ENCODE data around the gene UNC5C.

UNC5C gene

DNA sequence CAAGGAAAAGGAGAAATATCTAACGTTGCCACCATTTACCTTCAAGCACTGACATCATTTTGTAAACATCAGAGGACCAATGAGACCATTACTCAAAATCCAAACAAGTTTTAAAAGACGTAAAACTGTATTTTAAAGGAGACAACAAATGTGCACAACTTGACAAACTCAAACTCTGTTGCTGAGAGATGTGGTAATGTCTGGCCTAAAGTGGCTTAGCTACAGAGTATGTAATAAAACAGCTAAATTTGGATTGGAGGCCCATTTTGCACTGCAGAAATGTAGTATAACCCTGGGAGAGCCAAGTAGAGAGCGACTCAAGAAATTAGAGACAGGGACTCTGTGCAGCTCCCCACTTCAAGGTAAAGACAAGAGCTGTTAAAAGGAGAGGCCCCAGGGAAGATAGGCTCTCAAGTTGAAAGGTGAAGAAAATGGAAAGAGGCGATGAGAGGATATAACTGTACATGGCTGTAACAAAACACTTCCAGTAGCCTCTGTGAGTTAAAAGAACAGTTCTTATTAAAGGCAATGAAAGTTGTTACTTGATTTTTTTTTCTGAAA lies 20.3 kb downstream of the UNC5C start (continued):
- TF ChIP-seq, protein P1, sequence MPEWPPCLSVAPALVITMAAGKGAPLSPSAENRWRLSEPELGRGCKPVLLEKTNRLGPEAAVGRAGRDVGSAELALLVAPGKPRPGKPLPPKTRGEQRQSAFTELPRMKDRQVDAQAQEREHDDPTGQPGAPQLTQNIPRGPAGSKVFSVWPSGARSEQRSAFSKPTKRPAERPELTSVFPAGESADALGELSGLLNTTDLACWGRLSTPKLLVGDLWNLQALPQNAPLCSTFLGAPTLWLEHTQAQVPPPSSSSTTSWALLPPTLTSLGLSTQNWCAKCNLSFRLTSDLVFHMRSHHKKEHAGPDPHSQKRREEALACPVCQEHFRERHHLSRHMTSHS (tag by site-specific recombination; IDR thresholded peaks at IDR 0.05) = no peak
- TF ChIP-seq ZNF311 (tag by site-specific recombination; IDR thresholded peaks at IDR 0.05; ENCODE audit: borderline replicate concordance) = no peak
- no peak for TF ChIP-seq MYNN (tag by site-specific recombination; IDR thresholded peaks at IDR 0.05; ENCODE audit: borderline replicate concordance)
- no peak for TF ChIP-seq ZNF175 (tag by site-specific recombination; IDR thresholded peaks at IDR 0.05)
- TF ChIP-seq ZEB2 (tag by site-specific recombination; IDR thresholded peaks at IDR 0.05) = no peak
- TF ChIP-seq ZFP37 (tag by site-specific recombination; IDR thresholded peaks at IDR 0.05) = no peak
- no peak for TF ChIP-seq ZNF132 (tag by site-specific recombination; IDR thresholded peaks at IDR 0.05; ENCODE audit: borderline replicate concordance)
- 0 out of 2 replicates have a peak, but pooled peaks have one; percentile 7 for TF ChIP-seq PRDM1 (tag by site-specific recombination; IDR thresholded peaks at IDR 0.05)
- TF ChIP-seq, protein P2, sequence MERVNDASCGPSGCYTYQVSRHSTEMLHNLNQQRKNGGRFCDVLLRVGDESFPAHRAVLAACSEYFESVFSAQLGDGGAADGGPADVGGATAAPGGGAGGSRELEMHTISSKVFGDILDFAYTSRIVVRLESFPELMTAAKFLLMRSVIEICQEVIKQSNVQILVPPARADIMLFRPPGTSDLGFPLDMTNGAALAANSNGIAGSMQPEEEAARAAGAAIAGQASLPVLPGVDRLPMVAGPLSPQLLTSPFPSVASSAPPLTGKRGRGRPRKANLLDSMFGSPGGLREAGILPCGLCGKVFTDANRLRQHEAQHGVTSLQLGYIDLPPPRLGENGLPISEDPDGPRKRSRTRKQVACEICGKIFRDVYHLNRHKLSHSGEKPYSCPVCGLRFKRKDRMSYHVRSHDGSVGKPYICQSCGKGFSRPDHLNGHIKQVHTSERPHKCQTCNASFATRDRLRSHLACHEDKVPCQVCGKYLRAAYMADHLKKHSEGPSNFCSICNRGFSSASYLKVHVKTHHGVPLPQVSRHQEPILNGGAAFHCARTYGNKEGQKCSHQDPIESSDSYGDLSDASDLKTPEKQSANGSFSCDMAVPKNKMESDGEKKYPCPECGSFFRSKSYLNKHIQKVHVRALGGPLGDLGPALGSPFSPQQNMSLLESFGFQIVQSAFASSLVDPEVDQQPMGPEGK (tag by site-specific recombination; IDR thresholded peaks at IDR 0.05) = no peak
- TF ChIP-seq, protein P3, sequence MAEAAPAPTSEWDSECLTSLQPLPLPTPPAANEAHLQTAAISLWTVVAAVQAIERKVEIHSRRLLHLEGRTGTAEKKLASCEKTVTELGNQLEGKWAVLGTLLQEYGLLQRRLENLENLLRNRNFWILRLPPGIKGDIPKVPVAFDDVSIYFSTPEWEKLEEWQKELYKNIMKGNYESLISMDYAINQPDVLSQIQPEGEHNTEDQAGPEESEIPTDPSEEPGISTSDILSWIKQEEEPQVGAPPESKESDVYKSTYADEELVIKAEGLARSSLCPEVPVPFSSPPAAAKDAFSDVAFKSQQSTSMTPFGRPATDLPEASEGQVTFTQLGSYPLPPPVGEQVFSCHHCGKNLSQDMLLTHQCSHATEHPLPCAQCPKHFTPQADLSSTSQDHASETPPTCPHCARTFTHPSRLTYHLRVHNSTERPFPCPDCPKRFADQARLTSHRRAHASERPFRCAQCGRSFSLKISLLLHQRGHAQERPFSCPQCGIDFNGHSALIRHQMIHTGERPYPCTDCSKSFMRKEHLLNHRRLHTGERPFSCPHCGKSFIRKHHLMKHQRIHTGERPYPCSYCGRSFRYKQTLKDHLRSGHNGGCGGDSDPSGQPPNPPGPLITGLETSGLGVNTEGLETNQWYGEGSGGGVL (tag by site-specific recombination; IDR thresholded peaks at IDR 0.05) = no peak
- no peak for TF ChIP-seq ZBTB21 (tag by site-specific recombination; IDR thresholded peaks at IDR 0.05)
- no peak for TF ChIP-seq ZSCAN23 (tag by site-specific recombination; IDR thresholded peaks at IDR 0.05)
- TF ChIP-seq HOXC10 (CRISPR knock-in tag; IDR thresholded peaks at IDR 0.05) = no peak
- TF ChIP-seq ZNF670 (tag by site-specific recombination; IDR thresholded peaks at IDR 0.05; ENCODE audit: low read depth) = no peak
- TF ChIP-seq ZNF585B (tag by site-specific recombination; IDR thresholded peaks at IDR 0.05) = no peak
- TF ChIP-seq ZNF16 (tag by site-specific recombination; IDR thresholded peaks at IDR 0.05; ENCODE audit: low read depth) = no peak

DNA sequence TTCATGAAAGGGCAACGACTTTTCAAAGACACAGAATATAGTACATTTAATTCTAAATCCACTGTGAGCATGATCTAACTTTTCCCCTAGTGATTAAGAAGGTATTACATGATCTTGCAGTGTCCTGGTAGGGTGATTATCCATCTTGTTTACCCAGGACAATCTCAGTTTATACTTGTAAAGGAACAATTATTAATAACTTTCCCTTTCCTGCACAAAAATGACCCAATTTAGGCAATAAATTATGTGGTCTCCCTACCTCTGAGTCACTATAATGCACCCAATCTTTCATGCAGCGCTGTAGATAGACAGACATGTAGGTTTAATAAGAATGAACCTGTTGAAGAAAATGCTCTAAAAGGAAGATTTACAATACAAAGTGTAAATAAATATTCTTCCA lies 22.7 kb downstream of the UNC5C start:
- CTCF ChIA-PET = no interaction called here
- no peak overlapping the region for H3K4me3 ChIP-seq (ENCODE audit: low read depth, low read length)
- H3K27ac ChIP-seq (ENCODE audit: extremely low read depth, low read depth, low read length) = no peak overlapping the region
- no peaks in the 10 kb centered on the region for H3K36me3 ChIP-seq (ENCODE audit: control insufficient read depth in 2 of 2, insufficient read depth in 1 of 2, low read length in 2 of 2)
- POLR2A ChIA-PET = no interaction called here
- no peak for TF ChIP-seq GLI2 (tag by site-specific recombination; IDR thresholded peaks at IDR 0.05; ENCODE audit: borderline replicate concordance, low read depth)
- peak; percentile 61; the same call in 1 of the 2 replicates for TF ChIP-seq ZNF157 (tag by site-specific recombination; IDR thresholded peaks at IDR 0.05)
- peaks cover 14% of the 10 kb centered on the region for H3K4me1 ChIP-seq (ENCODE audit: control insufficient read depth, insufficient read depth, low read length)
- no peaks in the 10 kb centered on the region for H3K9me3 ChIP-seq (ENCODE audit: control insufficient read depth, insufficient read depth, low read depth, low read length)

DNA sequence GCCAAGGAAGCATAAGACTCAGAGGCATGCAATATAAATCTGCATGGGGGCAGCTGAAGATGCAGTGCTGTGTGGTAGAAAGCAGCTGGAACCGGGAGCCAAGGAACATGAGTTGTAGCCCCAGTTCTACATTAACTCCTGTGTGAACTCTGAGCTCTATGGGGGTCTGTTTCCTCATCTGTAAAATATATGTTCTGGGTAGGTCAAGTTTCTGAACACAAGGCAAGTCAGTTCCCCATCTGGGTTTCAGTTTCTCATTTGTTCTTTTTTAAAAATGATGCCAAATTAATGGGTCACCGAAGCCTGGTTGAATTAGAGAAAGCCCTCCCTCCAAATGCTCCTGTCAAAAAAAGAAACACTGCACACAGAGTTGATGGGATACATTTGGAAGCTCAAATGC lies 24.0 kb downstream of the UNC5C start:
- H3K4me3 ChIP-seq (ENCODE audit: low read depth, low read length) = no peak overlapping the region
- no peaks in the 10 kb centered on the region for H3K9me3 ChIP-seq (ENCODE audit: control insufficient read depth, insufficient read depth, low read depth, low read length)
- TF ChIP-seq, protein P4, sequence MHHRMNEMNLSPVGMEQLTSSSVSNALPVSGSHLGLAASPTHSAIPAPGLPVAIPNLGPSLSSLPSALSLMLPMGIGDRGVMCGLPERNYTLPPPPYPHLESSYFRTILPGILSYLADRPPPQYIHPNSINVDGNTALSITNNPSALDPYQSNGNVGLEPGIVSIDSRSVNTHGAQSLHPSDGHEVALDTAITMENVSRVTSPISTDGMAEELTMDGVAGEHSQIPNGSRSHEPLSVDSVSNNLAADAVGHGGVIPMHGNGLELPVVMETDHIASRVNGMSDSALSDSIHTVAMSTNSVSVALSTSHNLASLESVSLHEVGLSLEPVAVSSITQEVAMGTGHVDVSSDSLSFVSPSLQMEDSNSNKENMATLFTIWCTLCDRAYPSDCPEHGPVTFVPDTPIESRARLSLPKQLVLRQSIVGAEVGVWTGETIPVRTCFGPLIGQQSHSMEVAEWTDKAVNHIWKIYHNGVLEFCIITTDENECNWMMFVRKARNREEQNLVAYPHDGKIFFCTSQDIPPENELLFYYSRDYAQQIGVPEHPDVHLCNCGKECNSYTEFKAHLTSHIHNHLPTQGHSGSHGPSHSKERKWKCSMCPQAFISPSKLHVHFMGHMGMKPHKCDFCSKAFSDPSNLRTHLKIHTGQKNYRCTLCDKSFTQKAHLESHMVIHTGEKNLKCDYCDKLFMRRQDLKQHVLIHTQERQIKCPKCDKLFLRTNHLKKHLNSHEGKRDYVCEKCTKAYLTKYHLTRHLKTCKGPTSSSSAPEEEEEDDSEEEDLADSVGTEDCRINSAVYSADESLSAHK (tag by site-specific recombination; IDR thresholded peaks at IDR 0.05) = no peak
- TF ChIP-seq ZNF175 (tag by site-specific recombination; IDR thresholded peaks at IDR 0.05) (no peak), ZNF585B (tag by site-specific recombination; IDR thresholded peaks at IDR 0.05) (no peak), ZNF133 (tag by site-specific recombination; IDR thresholded peaks at IDR 0.05) (no peak), SP2 (tag by site-specific recombination; IDR thresholded peaks at IDR 0.05) (no peak), BCL11A (tag by site-specific recombination; IDR thresholded peaks at IDR 0.05; ENCODE audit: low read depth) (no peak)
- ChIA-PET POLR2A (no interaction called here), CTCF (interaction anchor here (1.5 kb wide), 1 partner anchor 15 kb away, joined by 4 read pairs; no protein-coding TSS in a partner anchor)
- H3K4me1 ChIP-seq (ENCODE audit: control insufficient read depth, insufficient read depth, low read length) = peaks cover 6% of the 10 kb centered on the region
- H3K27ac ChIP-seq (ENCODE audit: extremely low read depth, low read depth, low read length) = no peak overlapping the region
- no peaks in the 10 kb centered on the region for H3K36me3 ChIP-seq (ENCODE audit: control insufficient read depth in 2 of 2, insufficient read depth in 1 of 2, low read length in 2 of 2)

All from HEK293 (cell line).